ENCODE results near the gene PRAMEF17.
"Not testable (repeated sequence)": the region's sequence is repeated elsewhere in the genome, so short reads cannot be mapped to it uniquely, and the experiment has no call there.

PRAMEF17 gene, protein sequence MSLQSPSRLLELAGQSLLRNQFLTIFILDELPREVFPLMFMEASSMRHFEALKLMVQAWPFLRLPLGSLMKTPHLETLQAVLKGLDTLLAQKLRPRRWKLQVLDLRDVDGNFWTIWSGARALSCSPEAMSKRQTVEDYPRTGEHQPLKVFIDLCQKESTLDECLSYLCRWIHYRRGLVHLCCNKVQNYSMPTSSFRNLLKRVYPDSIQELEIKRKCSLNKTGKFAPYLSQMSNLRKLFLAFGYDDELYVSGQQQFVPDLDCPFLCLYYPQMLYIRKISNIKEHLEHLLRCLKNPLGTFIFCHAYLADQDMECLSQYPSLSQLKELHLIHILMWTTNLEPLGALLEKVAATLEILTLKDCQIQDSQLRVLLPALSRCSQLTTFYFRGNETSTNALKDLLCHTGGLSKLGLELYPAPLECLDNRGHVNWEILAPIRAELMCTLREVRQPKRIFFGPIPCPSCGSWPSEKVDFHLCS
- 0 reads per million in 4 experiments for total RNA-seq

DNA sequence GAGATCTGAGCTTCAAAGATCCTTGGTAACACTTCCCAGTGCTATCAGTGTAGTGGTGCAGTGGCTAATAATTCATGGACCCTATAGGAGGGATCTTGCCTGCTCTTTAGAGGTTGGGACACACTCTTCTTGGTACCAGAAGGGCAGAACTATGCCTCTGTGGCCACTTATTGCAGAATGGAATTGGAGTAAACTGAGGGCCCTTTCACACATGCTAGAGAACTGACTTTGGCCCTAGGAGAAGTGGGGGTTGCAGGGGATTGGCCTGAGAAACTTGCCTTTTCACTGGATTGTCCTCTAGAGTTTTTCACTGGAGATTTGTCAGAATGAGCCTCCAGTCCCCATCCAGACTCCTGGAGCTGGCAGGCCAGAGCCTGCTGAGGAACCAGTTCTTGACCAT lies at the start of gene PRAMEF17:
PRAMEF17 (plus strand) TSS at position 301 of the 400 bp plus-strand sequence; CDS start at position 327, 26 bp downstream.
- DNase-seq, result not testable (repeated sequence)

- DNase-seq, result not testable (repeated sequence)
Observed at GRCh38 chr1:13342496-13342895, 46.9 kb upstream of the PRAMEF17 start.

DNA sequence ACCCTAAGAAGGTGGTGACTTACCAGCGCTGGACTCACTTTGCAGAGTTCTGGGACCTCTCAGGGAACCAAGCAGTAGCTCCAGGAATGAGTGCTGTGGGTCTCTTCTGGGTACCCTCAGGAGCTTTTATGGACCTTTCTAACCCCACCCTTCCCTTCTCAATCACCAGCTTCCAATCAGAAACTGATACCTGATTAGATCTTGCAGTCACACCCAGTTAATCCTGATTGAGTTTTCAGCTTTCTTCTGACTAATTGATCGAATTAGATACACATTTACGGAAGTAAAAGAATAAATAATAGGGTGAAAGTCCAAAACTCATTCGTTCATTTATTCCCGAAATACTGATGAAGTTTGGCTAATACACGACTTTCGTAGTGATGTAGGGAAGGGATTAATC lies 42.4 kb upstream of the PRAMEF17 start, which contains the start of gene PRAMEF14:
PRAMEF14 (minus strand) TSS at position 101 of the 400 bp plus-strand sequence. CDS start 1,820 bp downstream, outside the sequence.
- DNase-seq, result not testable (repeated sequence)

- not testable (repeated sequence) for DNase-seq
Observed at GRCh38 chr1:13353476-13353875, 36.0 kb upstream of the PRAMEF17 start.

GRCh38 chr1:13354475-13354874 lies 35.0 kb upstream of the PRAMEF17 start:
- not testable (repeated sequence) for DNase-seq

- not testable (repeated sequence) for DNase-seq
Observed at GRCh38 chr1:13356774-13357173, 32.7 kb upstream of the PRAMEF17 start.

DNA sequence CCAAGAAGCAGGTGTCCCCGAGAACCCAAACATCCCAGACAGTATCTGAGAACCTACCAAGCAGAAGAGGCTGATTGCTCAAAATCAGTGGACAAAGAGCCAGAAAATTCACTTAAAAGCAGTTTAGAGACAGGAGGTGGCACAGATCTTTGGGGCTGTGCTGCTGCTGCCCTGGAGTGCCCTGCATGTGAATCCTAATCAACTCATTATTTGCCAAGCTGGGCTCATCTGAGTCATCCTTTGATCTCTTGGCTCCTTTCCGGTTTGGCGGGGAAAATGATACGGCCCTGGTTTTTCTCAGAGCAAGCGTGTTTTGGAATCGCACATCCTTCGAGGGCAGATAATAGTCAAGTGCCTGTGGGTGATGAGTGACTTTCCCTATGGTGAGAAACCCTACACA lies 27.1 kb upstream of the PRAMEF17 start:
- not testable (repeated sequence) for DNase-seq

GRCh38 chr1:13364928-13365327 lies 24.5 kb upstream of the PRAMEF17 start:
- DNase-seq, result not testable (repeated sequence)

GRCh38 chr1:13366536-13366935 lies 22.9 kb upstream of the PRAMEF17 start:
- not testable (repeated sequence) for DNase-seq

GRCh38 chr1:13368544-13368943 lies 20.9 kb upstream of the PRAMEF17 start:
- DNase-seq, result not testable (repeated sequence)

DNA sequence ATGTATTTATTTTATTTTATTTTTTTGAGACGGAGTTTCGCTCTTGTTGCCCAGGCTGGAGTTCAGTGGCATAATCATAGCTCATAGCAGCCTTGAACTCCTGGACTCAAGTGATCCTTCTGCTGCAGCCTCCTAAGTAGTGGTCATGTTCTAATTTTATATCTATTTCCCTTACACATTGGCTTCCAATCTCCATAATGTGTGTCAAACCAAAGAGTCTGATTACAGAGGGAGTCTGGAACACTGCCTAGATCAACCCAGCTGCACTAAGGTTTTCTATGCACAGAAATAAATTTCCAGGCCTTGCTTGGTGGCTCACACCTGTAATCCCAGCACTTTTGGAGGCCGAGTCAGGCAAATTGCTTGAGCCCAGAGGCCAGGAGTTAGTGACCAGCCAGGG lies 10.4 kb upstream of the PRAMEF17 start:
- DNase-seq, result not testable (repeated sequence)

DNA sequence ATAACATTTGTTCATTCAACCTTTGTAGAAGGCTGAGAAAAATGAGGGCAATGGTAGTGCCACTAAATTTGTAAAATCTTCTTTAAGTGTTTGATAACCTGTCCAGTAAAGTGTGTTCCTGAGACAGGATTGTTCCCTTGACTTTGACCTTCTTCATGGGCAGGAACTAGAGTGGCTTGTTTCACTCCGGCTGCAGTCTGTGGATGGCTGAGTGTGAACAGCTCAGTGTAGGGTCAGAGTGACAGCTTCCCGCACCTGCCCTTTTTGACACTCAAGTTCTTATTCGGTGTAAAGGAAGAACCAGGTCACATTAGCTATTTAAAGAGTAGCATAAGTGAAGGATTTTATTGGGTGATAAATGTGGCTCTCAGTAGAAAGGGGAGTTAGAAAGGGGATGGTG lies 9.1 kb upstream of the PRAMEF17 start:
- DNase-seq, result not testable (repeated sequence)

- DNase-seq, result not testable (repeated sequence)
Observed at GRCh38 chr1:13393004-13393403, 3.6 kb downstream of the PRAMEF17 start.

DNA sequence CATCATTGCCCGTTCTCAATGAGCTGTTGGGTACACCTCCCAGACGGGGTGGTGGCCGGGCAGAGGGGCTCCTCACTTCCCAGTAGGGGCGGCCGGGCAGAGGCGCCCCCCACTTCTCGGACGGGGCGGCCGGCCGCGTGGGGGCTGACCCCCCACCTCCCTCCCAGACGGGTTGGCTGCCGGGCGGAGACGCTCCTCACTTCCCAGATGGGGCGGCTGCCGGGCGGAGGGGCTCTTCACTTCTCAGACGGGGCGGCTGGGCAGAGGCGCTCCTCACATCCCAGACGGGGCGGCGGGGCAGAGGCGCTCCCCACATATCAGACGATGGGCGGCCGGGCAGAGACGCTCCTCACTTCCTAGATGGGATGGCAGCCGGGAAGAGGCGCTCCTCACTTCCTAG lies 5.3 kb downstream of the PRAMEF17 start:
- not testable (repeated sequence) for DNase-seq

GRCh38 chr1:13395311-13395710 lies 5.9 kb downstream of the PRAMEF17 start:
- DNase-seq, result not testable (repeated sequence)

DNA sequence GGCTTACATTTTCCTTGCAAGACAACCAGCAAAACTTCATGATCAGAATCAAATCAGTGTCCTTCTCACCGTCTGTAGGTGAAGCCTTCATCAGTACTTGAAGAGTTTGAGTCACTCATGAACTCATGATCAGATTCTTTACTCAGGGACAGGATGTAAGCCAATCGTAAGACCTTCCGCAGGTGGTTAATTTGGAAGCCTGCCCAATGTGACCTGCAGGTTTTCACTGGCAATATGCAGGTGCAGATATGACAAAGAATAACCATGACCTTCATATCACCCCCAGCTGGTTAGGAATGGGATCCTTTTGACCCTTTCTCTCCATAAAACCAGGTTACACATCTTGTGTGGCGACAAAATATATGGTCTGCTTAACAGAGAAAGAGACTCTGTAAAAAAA lies 18.4 kb downstream of the PRAMEF17 start:
- no peak for DNase-seq

- DNase-seq, result not testable (repeated sequence)
Observed at GRCh38 chr1:13410150-13410549, 20.7 kb downstream of the PRAMEF17 start, which contains the start of gene PRAMEF20. Gene PRAMEF20 (plus strand): TSS chr1:13410450. CDS start chr1:13416355, 5,905 bp downstream.

GRCh38 chr1:13430495-13430894 lies 41.1 kb downstream of the PRAMEF17 start:
- no peak for DNase-seq

DNA sequence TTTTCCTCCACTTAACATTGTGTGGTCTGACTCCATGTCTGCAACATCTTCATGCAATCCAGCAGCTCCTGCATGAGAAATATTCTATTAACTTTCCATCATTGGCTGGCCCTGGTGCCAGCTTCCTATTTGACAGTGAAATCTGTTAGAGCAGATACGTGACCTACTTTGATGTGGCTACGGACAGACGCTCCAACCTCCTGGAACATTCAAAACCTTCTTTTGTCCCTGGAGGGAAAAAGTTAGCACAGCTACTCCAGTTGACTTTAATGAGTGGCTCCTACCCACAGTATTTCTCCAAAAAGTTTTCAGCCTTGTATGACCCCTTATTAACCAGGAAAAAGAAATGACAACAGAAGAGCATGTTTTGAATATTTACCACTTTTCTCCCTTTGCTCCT lies 42.8 kb downstream of the PRAMEF17 start:
- DNase-seq, result no peak

DNA sequence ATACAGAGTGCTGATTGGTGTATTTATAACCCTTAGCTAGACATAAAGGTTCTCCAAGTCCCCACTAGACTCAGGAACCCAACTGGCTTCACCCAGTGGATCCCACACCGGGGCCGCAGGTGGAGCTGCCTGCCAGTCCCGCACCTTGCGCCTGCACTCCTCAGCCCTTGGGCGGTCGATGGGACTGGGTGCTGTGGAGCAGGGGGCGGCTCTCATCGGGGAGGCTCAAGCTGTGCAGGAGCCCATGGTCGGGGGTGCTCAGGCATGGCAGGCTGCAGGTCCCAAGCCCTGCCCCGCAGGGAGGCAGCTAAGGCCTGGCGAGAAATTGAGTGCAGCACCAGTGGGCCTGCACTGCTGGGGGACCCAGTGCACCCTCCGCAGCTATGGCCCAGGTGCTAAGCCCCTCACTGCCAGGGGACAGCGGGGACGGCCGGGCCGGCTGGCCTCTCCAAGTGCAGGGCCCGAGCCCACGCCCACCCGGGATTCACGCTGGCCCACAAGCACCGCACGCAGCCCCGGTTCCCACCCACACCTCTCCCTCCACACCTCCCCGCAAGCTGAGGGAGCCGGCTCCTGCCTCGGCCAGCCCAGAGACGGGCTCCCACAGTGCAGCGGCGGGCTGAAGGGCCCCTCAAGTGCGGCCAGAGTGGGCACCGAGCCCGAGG lies 44.4 kb downstream of the PRAMEF17 start:
- not testable (repeated sequence) for DNase-seq

- no peak for DNase-seq
Observed at GRCh38 chr1:13435458-13435857, 46.0 kb downstream of the PRAMEF17 start.

DNA sequence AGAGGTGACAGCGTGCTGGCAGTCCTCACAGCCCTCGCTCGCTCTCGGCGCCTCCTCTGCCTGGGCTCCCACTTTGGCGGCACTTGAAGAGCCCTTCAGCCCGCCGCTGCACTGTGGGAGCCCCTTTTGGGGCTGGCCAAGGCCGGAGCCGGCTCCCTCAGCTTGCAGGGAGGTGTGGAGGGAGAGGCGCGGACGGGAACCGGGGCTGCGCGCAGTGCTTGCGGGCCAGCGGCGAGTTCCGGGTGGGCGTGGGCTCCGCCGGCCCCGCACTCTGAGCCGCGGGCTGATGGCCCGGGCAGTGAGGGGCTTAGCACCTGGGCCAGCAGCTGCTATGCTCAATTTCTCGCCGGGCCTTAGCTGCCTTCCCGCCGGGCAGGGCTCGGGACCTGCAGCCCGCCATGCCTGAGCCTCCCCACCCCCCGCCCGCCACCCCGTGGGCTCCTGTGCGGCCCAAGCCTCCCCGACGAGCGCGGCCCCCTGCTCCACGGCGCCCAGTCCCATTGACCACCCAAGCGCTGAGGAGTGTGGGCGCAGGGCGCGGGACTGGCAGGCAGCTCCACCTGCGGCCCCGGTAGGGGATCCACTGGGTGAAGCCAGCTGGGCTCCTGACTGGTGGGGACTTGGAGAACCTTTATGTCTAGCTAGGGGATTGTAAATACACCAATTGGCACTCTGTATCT lies 49.8 kb downstream of the PRAMEF17 start:
- not testable (repeated sequence) for DNase-seq

Data from effector CD8-positive, alpha-beta T cell (primary cell).